ENCODE measurements around the gene WDR37.

Gene WDR37

GRCh38 chr10:1180836-1181235 lies 124.7 kb downstream of the WDR37 start:
- H3K4me3 ChIP-seq (replicated peaks; ENCODE audit: low read depth, low read length), result no peak overlapping the region
- no peak for TF ChIP-seq CTCF (IDR thresholded peaks at IDR 0.05; ENCODE audit: low read length, missing control alignments)
- no peak for DNase-seq (ENCODE audit: low read depth)
